Bone marrow (tissue), 2 donors: ENCODE results near the gene COL24A1.
"Not testable (repeated sequence)": the region's sequence is repeated elsewhere in the genome, so short reads cannot be mapped to it uniquely, and the experiment has no call there.

Experiments used
- DNase-seq, 2 donors: peaks; one replicate each; lab custom pipeline; 2025; lab: John Stamatoyannopoulos, UW

Gene COL24A1

DNA sequence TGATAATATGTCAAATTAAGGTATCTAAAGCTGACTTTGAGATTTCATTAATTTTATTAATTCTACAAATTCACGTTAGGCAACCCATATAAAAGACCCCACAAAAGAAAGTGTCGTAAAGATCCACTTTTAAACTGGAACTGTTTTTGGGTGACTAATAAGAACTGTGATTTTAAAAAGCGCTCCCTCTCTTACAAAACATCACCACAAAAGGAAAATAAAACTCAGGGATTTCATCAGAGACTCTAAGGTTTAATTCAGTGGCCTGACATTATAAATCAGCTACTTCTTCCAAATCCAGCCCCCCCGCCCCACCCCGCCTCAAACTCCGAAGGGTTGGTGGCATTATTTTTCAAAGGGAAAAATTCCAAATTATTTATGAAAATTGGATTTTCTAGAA, 2.7 kb downstream of the COL24A1 start:
- DNase-seq, result no peak

DNA sequence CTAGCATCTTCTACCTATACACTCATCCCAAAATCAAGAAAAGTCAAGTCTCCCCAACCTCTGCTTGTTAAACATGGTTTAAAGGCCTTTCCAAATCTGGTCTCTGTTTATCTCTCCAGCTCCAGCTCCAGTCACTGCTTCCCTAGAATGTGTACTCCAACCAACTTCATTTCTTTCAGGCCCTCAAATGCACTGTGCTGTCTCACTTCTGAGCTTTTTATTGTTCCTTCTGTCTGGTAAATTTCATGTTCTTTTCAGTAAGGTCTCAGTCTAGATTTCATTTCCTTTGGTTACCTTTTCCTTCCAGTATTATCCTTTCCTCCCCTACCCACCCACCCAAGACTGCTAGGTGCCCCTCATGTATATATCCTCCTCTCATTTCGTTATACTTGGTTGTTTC, 3.7 kb downstream of the COL24A1 start:
- DNase-seq, result no peak

DNA sequence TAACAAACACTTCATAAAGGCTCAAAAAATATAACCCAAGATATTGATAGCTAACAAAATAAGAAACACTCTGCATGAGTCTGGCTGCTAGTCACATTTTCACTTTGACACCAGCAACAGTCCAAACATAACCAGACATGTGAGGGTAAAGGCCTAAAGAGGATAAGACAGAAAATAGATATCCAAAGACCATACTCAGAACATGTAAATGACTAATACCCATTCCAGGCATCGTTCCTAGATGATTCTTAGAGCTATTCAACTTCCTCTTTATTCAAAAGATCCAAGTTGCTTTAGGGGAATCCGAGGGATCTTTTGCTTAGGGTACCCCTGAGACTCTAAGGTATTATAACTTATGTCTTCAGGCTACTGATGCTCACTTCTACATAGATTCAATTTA, 5.1 kb downstream of the COL24A1 start:
- DNase-seq, result no peak

DNA sequence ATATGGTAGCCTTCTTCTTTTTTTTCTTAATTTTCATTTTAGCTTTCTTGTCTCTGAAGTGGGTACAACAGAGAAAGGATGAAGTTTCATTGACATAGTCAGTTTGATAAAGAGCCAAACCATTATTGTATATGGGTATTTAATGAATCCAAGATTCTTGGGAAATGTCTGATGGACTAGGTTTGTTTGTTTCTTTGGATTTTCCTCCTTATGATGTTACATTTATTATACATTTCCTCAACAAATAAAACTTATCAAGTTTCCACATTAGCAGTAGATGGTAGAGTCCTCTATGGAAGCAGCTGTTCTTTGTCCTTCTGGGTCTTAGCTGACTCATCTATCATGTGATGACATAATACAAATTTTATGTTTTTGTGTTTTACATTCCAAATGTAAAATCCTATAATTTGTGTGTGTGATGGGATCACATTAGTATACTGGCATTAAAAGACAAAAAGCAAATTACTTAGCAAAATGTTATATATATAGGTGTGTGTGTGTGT, 6.0 kb downstream of the COL24A1 start:
- no peak for DNase-seq

DNA sequence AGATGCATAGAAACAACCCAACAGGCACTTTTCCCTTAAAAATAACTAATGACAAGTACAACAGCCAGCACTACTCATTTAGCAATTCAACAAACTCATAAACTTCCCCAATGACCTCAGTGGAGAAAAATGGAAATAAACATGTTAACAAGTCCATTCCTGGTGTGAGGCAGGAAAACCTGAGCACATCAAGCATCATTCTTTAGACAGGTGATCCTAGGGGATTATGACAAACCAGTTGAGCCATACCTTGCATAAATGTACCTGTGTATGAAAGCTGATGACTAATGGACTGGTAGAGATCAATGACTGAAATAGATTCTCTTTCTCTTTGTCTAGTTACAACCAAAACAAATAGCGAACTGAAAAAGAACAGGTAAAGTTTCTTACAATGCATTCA, 7.0 kb downstream of the COL24A1 start:
- no peak for DNase-seq

DNA sequence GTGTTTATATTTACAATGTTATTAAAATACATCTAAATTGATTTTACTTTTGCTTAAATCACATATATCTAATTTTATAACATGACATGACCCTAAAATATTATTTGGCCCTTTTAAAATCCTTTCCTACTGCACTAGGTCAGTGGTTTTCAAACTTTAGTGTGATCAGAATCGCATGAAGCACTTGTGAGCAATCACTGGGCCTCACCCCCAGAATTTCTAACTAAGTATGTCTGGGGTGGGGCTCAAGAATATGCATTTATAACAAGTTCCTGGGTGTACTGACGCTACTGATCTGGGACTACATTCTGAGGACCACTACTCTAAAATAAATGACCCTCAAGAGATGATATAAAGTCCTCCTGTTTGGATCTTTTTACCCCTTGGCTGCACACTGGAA, 8.8 kb downstream of the COL24A1 start:
- DNase-seq, result no peak

DNA sequence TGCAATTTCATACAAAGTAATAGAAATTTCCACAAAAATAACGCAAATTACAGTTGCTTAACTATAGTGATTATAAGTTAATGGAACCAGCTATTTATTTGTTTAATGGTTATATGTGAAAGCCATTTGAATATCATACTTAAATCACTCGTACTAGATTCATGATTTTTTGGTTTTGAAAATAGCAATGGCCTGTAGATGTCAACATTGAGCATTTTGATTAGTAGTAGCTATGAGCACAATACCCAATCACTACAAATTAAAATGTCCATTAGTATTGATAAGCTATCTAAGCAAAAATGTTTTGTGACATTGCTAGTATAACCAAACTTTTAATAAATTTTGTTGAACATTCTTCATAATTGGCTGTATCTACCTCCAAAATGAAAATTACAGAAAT, 10.0 kb downstream of the COL24A1 start:
- DNase-seq, result no peak

DNA sequence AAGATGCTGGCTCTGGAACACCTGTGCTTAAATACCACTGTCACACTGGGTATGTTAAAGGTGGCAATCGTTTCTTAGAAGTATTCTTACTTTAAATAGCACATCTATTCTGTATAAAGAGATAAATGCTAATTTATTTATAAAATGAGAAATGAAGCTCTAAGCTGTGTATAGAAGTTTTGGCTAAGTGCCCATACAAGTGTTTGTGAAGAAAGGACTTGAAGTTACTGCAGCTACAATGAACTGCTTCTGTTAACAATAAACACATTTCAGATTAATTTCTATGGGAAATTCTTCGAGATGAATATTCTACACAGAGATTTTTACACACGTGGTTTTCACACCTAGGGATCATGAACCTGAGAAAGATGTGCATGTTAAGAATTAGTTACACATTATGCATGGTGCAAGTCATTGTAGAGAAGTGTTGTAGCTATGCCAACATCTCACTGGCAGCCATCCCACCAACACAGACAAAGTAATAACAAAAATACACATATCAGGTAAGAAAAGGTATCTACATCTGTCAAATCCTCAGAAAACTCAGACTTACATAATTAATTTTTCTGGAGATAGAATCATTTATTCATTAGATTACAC, 16.2 kb downstream of the COL24A1 start:
- DNase-seq, result no peak

DNA sequence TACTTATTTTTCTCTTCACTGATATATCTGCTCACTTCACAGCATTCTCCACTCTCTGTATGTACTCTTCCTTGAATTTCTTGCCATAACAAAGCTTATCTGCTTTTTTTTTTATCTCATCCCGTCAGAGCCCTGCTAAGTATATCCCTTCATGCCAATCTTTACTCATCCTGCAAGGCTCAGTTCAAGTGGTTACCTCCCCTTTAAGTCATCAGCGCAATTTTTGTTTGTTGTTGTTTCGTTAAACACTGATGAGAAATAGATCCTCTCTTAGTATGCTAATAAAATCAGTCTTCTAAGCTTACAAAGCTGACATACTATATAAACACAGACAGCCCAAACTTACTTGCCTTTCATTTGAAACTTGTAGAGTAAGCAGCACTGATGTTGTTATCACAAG, 17.8 kb downstream of the COL24A1 start:
- DNase-seq, result no peak

DNA sequence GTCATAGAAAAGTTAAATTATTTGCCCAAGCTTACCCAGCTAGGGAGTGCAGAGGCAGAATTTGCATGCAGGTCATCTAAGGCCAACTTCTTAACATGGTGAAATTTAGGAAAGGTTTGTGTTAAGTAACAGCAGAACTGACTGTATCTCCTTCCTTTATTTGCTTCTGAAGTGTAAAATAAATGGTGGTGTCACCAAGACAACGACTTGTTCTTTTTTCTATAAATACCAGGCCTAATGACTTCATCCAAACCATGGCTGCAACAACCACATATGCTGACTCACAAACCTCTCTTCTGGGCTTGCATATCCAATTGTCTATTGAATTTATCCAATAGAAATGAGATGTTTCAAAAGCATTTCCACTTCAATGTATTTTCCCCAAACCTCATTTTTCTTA, 19.1 kb downstream of the COL24A1 start:
- DNase-seq, result peak in 1 of 2 donors; percentile 96

DNA sequence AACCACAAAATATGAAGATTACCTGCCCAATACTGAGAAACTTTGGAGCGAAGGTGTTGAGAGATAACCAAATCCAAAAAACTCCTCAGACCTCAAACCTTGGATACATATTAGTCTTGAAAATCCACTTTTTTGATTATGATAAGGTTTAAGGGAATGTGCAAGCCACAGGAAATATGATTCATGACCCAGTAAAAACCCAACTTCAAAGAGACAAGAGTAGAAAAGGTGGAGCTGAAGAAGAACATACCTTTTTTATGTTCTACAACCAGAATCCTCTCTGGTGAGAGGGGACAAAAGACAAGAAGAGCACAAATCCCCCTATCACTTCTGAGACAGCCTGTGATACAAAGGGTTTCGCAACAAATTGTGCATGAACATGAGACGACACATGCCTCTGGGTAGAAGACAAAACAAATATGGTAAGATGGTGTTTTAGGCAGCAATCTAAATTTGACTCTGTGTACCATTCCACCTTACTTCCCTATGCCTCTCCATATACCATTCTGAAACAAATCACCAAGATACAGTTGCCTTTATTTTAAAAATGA, 37.3 kb downstream of the COL24A1 start:
- no peak for DNase-seq

DNA sequence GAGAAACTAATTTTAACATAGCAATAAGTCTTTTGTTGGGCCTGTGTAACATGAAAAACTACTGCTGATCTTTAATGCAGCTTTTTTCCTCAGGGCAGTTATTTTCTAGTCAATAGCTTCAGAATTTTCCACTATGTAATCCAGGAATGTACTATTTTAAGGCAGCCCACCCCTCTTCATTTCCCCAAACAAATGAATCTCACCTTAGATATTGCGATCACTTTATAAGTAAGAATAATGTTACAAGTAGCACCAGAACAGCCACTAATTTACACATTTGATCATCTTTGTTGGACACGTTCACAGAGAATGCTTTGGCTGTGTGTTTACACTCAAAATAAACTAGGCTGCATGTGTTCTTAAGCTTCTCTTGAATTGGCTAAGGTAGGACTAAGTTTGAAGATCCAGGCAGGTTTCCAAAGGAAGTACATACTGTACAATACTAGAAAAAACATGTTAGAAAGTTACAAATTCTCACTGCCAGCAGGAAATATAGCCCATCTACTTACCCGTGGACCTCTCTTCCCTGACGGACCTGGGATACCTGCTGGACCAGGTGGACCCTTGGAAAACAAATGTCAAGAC, 41.7 kb downstream of the COL24A1 start:
- DNase-seq, result no peak

DNA sequence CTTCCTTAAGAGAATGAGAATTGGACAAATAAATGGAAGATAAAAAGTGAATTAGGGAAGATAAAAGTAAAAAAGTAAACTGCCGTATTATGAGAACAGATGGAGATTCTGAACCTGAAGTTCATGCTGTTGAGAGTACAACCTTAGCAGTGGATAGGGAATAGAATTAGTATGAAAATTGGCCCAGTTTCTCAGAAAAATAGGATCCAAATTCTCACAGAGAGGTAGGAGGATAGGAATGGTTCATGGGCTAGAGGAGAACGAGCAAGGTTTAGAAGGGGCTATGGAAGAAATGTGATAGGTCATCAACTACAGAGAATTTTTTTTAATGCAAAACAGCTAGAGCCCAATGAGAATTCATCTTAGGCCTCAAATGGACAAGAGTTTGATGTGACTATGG, 42.3 kb downstream of the COL24A1 start:
- no peak for DNase-seq

DNA sequence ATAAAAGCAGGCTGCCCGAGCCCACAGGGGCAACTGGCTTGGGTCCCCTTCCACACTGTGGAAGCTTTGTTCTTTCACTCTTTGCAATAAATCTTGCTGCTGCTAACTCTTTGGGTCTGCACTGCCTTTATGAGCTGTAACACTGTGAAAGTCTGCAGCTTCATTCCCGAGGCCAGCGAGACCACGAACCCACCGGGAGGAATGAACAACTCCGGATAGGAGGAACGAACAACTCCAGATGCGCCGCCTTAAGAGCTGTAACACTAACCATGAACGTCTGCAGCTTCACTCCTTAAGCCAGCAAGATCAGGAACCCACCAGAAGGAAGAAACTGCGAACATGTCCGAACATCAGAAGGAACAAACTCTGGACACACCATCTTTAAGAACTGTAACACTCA, 45.0 kb downstream of the COL24A1 start:
- DNase-seq, result not testable (repeated sequence)

DNA sequence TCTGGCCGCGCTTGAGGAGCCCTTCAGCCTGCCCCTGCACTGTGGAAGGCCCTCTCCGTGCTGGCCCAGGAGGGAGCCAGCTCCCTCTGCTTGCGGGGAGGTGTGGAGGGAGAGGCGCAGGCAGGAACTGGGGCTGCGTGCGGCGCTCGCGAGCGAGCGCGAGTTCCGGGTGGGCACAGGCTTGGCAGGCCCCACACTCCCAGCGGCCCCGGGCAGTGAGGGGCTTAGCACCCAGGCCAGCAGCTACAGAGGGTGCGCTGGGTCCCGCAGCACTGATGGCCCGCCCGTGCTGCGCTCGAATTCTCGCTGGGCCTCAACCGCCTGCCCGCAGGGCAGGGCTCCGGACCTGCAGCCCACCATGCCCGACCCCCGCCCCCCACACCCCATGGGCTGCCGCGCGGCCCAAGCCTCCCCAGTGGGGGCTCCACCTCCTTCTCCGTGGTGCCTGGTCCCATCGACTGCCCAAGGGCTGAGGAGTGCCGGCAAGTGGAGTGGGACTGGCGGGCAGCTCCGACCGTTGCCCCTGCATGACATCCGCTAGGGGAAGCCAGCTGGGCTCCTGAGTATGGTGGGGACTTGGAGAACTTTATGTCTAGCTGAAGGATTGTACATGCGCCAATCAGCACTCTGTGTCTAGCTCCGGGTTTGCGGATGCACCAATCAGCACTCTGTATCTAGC, 46.0 kb downstream of the COL24A1 start:
- no peak for DNase-seq

DNA sequence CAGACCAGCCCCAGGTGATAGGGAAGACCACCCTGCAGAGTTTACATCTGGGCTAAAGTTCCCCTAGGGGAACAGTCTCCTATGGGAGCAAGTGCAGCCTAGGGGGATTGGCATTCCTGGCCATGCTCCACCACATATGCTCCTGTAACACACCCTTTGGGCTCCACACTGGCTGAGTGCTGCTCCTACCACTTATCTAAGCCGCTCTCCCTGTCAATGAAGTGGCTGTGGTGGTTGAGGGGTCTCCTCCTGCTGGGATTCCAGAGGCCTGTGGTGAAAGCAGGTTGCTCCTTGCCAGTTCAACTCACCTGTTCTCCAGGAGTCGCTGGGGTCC, 51.1 kb downstream of the COL24A1 start:
- no peak for DNase-seq

DNA sequence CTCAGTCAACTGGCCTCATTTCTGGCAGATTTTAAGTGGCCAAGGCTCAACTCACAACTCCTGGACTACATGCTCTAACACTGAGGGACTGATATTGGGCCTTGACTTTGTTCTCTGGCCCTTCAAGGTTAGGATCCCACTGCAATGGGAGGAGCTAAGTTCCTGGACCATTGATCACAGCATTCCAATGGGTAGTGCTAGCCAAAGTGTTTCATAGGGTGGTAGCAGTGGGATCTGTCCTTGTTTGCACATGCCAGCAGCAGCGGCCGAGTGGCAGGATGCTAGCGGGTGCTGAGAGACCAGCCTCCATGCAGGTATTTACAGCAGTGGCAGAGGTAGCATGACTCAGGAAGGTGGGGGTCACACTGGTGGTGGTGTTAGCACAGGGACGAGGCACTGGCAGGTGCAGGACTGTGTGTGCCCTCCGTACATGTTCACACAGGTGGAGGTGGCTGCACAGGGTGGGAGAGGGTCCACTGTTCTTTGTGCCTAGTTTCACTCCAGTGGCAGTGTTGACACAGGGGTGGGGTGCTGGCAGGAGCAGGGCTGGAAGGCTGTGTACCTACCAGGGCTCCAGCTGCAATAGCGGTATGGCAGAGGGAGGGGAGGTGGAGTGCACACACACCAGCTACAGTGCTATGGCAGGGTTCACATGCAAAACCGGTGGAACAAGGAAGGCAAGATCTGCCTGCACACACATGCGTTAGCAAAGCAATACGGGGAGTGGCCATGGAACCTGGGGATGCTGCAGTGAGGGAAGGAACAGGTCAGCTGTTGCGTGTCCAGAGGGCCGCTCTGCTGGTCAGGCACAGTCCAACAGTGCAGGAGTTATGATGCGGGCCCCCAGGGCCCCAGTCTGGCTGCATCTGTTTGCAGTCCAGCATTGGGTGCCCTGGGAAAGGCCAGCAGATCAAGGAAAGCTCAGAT, 51.7 kb downstream of the COL24A1 start:
- no peak for DNase-seq

DNA sequence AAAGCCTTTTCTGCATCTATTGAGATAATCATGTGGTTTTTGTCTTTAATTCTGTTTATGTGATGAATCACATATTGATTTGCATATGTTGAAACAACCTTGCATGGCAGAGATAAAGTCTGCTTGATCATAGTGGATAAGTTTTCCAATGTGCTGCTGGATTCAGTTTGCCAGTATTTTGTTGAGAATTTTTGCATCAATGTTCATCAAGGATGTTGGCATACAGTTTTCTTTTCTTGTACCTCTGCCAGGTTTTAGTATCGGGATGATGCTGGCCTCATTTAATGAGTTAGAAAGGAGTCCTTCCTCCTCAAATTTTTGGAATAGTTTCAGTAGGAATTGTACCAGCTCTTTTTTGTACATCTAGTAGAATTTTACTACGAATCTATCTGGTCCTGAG, 55.0 kb downstream of the COL24A1 start:
- DNase-seq, result no peak

DNA sequence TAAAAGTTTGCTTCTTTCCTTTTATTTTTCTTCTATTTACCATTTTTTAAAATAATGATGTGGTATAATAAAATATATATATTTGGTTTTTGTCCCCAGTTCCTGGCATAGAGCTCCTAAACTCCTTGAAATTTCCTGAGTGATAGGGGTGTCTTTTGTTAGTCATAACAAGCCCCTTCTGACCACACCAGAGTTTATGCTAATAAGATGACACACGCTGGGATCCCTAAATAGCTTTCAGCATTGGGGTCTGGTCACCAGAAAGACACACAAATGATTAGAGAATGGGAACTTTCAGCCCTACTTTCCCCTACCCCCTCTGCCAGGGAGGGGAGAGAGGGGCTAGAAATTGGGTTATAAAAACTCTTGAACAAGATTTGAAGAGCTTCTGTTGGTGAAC, 56.2 kb downstream of the COL24A1 start:
- no peak for DNase-seq

DNA sequence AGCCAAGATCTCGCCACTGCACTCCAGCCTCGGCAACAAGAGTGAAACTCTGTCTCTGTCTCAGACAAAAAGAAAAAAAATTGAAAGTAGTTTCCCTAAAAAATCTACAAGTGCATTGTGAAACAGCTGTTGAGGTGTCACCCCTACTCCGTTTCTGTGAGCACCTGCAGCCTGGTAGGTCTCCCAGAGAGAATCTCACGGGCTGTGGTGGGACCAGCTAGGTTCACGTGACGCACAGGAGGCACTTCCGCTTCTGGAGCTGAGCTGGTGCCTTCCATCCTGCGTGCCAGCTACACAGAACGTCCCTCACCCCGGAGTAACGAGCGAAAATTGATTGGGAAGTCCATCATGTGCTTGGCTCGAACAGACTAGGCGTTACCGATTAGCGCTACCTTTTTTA, 66.8 kb downstream of the COL24A1 start:
- DNase-seq, result no peak

DNA sequence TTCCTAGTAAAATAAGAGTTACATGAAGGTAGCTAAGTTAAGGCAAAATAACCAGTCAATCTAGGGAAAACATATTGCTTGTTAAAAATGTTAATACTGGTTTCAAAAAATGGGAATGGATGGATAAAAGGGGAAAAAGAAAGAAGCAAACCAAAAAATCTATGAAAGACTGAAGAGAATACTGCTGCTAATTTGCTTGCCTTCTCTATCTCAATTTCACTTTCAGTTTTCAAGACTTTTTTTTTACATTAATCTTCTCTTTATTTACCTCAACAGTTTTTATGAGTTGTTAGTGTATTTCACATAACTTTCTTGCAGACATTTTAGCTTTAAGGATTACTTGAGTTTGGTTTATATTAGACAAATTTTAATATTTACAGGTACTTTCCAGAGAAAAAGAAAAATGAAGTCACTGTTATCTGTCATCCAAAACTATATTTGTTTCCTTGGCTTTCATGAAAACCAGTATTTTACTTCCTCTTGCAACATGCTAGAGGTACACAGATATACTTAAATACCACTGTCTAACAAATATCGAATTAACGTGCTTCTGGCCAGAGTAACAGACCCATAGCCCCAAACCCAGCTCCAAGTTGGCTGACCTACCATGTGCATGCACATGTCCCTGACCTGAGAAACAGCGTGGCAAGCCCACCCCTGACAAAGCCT, 70.7 kb downstream of the COL24A1 start:
- peak in 1 of 2 donors; percentile 62 for DNase-seq

DNA sequence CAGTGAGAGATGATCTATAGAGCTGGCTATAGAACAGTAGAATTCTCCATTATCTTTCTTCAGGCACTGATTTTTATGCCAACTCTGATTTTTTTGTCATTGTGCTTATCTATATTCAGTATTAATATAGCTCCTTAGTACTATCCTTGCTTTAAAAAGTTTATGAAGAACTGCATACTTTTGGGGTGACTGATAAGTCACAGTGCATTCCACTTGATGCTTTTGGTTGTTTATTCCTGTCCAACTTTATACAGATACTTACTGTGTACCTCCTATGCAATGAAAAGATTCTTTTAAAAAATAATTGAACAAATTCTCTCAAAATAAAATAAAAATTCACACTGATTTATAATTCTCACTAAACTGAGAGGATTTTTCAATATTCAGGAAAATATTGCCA, 71.6 kb downstream of the COL24A1 start:
- no peak for DNase-seq
